HEK293 (cell line): Measurements from ENCODE around the gene PRDM10.

Experiments
- REST ChIP-seq: fragments of 450-650 bp; formaldehyde crosslinking; IDR thresholded peaks from 2 replicates; pipeline ENCODE4 v1.5.1; 2016; ENCODE audit warnings: missing biosample characterization, missing genetic modification characterization
- TRIM28 ChIP-seq: IDR thresholded peaks from 2 replicates; pipeline ENCODE4 v1.6.1; 2011; ENCODE audit warnings: low read length, control low read depth, borderline replicate concordance
- YY1 ChIP-seq: fragments of 450-650 bp; formaldehyde crosslinking; IDR thresholded peaks from 2 replicates; pipeline ENCODE4 v1.5.1; 2018; ENCODE audit warnings: missing biosample characterization, missing genetic modification characterization
- ZNF121 ChIP-seq: fragments of 450-650 bp; formaldehyde crosslinking; IDR thresholded peaks from 2 replicates; pipeline ENCODE4 v1.5.1; 2016; ENCODE audit warnings: missing biosample characterization, missing genetic modification characterization
- ZNF23 ChIP-seq: fragments of 450-650 bp; formaldehyde crosslinking; IDR thresholded peaks from 2 replicates; pipeline ENCODE4 v1.5.1; 2016; ENCODE audit warnings: missing biosample characterization, missing genetic modification characterization, borderline replicate concordance
- ZNF24 ChIP-seq: fragments of 450-650 bp; formaldehyde crosslinking; IDR thresholded peaks from 2 replicates; pipeline ENCODE4 v1.5.1; 2016; ENCODE audit warnings: missing biosample characterization, missing genetic modification characterization
- ZNF324 ChIP-seq: fragments of 450-650 bp; formaldehyde crosslinking; IDR thresholded peaks from 2 replicates; pipeline ENCODE4 v1.5.1; 2016; ENCODE audit warnings: missing biosample characterization, missing genetic modification characterization
- ZNF629 ChIP-seq: fragments of 450-650 bp; formaldehyde crosslinking; IDR thresholded peaks from 2 replicates; pipeline ENCODE4 v1.5.1; 2017; ENCODE audit warnings: missing biosample characterization, missing genetic modification characterization
- ZSCAN18 ChIP-seq: fragments of 450-650 bp; formaldehyde crosslinking; IDR thresholded peaks from 2 replicates; pipeline ENCODE4 v1.5.1; 2016; ENCODE audit warnings: missing biosample characterization, missing genetic modification characterization
- TF ChIP-seq, protein P1 (sequence below): fragments of 450-650 bp; formaldehyde crosslinking; IDR thresholded peaks from 2 replicates; pipeline ENCODE4 v1.5.1; 2016; ENCODE audit warnings: missing biosample characterization, missing genetic modification characterization
- TF ChIP-seq, protein P2 (sequence below): fragments of 450-650 bp; IDR thresholded peaks from 2 replicates; pipeline ENCODE4 v1.5.1; 2018; ENCODE audit warnings: missing biosample characterization, missing genetic modification characterization
- TF ChIP-seq, protein P3 (sequence below): IDR thresholded peaks from 2 replicates; pipeline ENCODE4 v1.6.1; 2011; ENCODE audit warnings: mild to moderate bottlenecking, low read depth, low read length, borderline replicate concordance
- TF ChIP-seq, protein P4 (sequence below): fragments of 450-650 bp; formaldehyde crosslinking; IDR thresholded peaks from 2 replicates; pipeline ENCODE4 v1.5.1; 2016; ENCODE audit warnings: missing biosample characterization, missing genetic modification characterization, low read depth

DNA sequence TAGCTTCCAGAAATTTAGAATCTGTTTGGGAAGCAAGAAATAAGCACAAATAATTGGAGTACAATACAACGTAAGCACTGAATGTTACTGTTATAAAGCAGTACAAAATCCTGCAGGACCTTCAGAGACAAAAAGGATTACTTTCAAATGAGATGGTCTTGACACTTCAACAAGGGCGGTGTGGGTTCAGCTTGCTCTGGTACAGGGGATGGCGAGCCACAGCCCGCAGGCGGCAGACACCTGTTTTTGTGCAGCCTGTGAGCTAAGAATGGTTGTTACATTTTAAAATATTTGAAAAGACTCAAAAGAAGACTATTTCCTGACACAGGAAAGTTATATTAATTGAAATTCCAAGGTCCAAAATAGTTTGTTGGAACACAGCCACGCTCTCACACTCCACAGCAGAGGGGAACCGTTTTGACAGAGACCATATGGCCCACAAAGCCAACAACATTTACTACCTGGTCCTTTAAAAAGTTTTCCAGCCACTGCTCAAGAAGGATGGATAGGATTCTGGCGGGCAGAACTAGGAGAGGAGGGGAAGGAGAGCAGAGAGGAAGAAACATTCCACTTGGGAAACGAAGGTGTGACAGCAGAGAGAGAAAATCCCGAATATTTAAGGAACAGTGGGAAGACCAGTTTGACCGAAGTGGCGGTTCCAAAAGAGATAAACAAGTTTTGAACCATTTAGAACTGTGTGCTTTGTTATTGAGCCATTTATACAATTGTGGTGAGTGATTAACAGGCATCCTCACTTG, 6.3 kb downstream of the PRDM10 start:
- TF ChIP-seq ZNF24 (no peak), ZNF121 (tag by site-specific recombination) (no peak), ZNF324 (no peak), ZNF23 (tag by site-specific recombination) (no peak), REST (tag by site-specific recombination) (no peak), ZNF629 (tag by site-specific recombination) (no peak), TRIM28 (no peak), ZSCAN18 (no peak), YY1 (tag by site-specific recombination) (no peak)
- TF ChIP-seq, protein P1, sequence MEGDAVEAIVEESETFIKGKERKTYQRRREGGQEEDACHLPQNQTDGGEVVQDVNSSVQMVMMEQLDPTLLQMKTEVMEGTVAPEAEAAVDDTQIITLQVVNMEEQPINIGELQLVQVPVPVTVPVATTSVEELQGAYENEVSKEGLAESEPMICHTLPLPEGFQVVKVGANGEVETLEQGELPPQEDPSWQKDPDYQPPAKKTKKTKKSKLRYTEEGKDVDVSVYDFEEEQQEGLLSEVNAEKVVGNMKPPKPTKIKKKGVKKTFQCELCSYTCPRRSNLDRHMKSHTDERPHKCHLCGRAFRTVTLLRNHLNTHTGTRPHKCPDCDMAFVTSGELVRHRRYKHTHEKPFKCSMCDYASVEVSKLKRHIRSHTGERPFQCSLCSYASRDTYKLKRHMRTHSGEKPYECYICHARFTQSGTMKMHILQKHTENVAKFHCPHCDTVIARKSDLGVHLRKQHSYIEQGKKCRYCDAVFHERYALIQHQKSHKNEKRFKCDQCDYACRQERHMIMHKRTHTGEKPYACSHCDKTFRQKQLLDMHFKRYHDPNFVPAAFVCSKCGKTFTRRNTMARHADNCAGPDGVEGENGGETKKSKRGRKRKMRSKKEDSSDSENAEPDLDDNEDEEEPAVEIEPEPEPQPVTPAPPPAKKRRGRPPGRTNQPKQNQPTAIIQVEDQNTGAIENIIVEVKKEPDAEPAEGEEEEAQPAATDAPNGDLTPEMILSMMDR (tag by site-specific recombination) = no peak
- TF ChIP-seq, protein P2, sequence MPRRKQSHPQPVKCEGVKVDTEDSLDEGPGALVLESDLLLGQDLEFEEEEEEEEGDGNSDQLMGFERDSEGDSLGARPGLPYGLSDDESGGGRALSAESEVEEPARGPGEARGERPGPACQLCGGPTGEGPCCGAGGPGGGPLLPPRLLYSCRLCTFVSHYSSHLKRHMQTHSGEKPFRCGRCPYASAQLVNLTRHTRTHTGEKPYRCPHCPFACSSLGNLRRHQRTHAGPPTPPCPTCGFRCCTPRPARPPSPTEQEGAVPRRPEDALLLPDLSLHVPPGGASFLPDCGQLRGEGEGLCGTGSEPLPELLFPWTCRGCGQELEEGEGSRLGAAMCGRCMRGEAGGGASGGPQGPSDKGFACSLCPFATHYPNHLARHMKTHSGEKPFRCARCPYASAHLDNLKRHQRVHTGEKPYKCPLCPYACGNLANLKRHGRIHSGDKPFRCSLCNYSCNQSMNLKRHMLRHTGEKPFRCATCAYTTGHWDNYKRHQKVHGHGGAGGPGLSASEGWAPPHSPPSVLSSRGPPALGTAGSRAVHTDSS (tag by site-specific recombination) = no peak
- TF ChIP-seq, protein P3, sequence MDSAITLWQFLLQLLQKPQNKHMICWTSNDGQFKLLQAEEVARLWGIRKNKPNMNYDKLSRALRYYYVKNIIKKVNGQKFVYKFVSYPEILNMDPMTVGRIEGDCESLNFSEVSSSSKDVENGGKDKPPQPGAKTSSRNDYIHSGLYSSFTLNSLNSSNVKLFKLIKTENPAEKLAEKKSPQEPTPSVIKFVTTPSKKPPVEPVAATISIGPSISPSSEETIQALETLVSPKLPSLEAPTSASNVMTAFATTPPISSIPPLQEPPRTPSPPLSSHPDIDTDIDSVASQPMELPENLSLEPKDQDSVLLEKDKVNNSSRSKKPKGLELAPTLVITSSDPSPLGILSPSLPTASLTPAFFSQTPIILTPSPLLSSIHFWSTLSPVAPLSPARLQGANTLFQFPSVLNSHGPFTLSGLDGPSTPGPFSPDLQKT = no peak
- TF ChIP-seq, protein P4, sequence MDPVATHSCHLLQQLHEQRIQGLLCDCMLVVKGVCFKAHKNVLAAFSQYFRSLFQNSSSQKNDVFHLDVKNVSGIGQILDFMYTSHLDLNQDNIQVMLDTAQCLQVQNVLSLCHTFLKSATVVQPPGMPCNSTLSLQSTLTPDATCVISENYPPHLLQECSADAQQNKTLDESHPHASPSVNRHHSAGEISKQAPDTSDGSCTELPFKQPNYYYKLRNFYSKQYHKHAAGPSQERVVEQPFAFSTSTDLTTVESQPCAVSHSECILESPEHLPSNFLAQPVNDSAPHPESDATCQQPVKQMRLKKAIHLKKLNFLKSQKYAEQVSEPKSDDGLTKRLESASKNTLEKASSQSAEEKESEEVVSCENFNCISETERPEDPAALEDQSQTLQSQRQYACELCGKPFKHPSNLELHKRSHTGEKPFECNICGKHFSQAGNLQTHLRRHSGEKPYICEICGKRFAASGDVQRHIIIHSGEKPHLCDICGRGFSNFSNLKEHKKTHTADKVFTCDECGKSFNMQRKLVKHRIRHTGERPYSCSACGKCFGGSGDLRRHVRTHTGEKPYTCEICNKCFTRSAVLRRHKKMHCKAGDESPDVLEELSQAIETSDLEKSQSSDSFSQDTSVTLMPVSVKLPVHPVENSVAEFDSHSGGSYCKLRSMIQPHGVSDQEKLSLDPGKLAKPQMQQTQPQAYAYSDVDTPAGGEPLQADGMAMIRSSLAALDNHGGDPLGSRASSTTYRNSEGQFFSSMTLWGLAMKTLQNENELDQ = no peak
